NCI-H2227 treated with DMSO at 0.1 percent for 48 hours (cell line): ENCODE results near the gene CRIP2.
A peak's percentile ranks its signal among the peaks of the same experiment; 100 is the strongest.

ENCODE experiments used
- DNase-seq: peaks from one replicate; lab custom pipeline; 2025; lab: John Stamatoyannopoulos, UW

The CRIP2 gene

GRCh38 chr14:105465209-105466031 is 9.2 kb upstream of the CRIP2 start:
- no peak for DNase-seq

GRCh38 chr14:105466531-105467248 is 7.9 kb upstream of the CRIP2 start:
- DNase-seq = no peak

GRCh38 chr14:105467249-105467941 is 7.2 kb upstream of the CRIP2 start:
- no peak for DNase-seq

- no peak for DNase-seq
Observed at GRCh38 chr14:105467942-105468471, 6.6 kb upstream of the CRIP2 start.

- no peak for DNase-seq
Observed at GRCh38 chr14:105468621-105469241, 5.9 kb upstream of the CRIP2 start.

- no peak for DNase-seq
Observed at GRCh38 chr14:105469456-105470349, 4.9 kb upstream of the CRIP2 start.

- no peak for DNase-seq
Observed at GRCh38 chr14:105470350-105471296, 4.0 kb upstream of the CRIP2 start.

- DNase-seq = peak; percentile 18
Observed at GRCh38 chr14:105471297-105471821, 3.3 kb upstream of the CRIP2 start.

GRCh38 chr14:105471823-105472485 is 2.7 kb upstream of the CRIP2 start:
- no peak for DNase-seq

- no peak for DNase-seq
Observed at GRCh38 chr14:105472486-105472991, 2.1 kb upstream of the CRIP2 start.

GRCh38 chr14:105473033-105473676 is 1.5 kb upstream of the CRIP2 start:
- no peak for DNase-seq

- DNase-seq = peak; percentile 83
Observed at GRCh38 chr14:105473677-105474482, 741 bp upstream of the CRIP2 start.

GRCh38 chr14:105475269-105476096 is 862 bp downstream of the CRIP2 start:
- no peak for DNase-seq

GRCh38 chr14:105476097-105476830 is 1.6 kb downstream of the CRIP2 start:
- no peak for DNase-seq

- no peak for DNase-seq
Observed at GRCh38 chr14:105476831-105477659, 2.4 kb downstream of the CRIP2 start.
